AG04449 (cell line): ENCODE measurements around the gene ARPC5.
A peak's percentile ranks its signal among the peaks of the same experiment; 100 is the strongest.

Experiments
- CTCF ChIA-PET: fragments of 350-600 bp; formaldehyde crosslinking; extraction: SDS; loops from one replicate; lab custom pipeline; 2021; ENCODE audit warnings: antibody characterized with exemption; lab: Yijun Ruan, JAX
- POLR2A ChIA-PET: fragments of 400-600, 350-600 bp; formaldehyde crosslinking; extraction: SDS; loops from one replicate; lab custom pipeline; 2020; ENCODE audit warnings: antibody characterized with exemption, inconsistent platforms; lab: Yijun Ruan, JAX
- DNase-seq: peaks from one replicate; pipeline ENCODE4 v3.0.0-alpha.2; 2010; ENCODE audit warnings: low read depth, low spot score
- H3K4me3 ChIP-seq: 2 replicates; pipeline ENCODE4 v1.5.1; 2011; ENCODE audit warnings: low read depth, mild to moderate bottlenecking, control low read depth, low read length
- TF ChIP-seq, protein P1 (sequence below): IDR thresholded peaks from one replicate; pipeline ENCODE4 v1.5.1; 2011; ENCODE audit warnings: mild to moderate bottlenecking, moderate library complexity, low read length, control low read depth, inconsistent platforms; ENCODE audit not compliant: insufficient read depth; ENCODE audit errors: missing control alignments

The ARPC5 gene

GRCh38 chr1:183612407-183612806 lies 23.2 kb downstream of the ARPC5 start:
- DNase-seq, result no peak
- TF ChIP-seq, protein P1, sequence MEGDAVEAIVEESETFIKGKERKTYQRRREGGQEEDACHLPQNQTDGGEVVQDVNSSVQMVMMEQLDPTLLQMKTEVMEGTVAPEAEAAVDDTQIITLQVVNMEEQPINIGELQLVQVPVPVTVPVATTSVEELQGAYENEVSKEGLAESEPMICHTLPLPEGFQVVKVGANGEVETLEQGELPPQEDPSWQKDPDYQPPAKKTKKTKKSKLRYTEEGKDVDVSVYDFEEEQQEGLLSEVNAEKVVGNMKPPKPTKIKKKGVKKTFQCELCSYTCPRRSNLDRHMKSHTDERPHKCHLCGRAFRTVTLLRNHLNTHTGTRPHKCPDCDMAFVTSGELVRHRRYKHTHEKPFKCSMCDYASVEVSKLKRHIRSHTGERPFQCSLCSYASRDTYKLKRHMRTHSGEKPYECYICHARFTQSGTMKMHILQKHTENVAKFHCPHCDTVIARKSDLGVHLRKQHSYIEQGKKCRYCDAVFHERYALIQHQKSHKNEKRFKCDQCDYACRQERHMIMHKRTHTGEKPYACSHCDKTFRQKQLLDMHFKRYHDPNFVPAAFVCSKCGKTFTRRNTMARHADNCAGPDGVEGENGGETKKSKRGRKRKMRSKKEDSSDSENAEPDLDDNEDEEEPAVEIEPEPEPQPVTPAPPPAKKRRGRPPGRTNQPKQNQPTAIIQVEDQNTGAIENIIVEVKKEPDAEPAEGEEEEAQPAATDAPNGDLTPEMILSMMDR, result no peak
- ChIA-PET CTCF (interaction anchor here (1.2 kb wide), 1 partner anchor 21 kb away, joined by 4 read pairs; no protein-coding TSS in a partner anchor), POLR2A (no interaction called here)
- H3K4me3 ChIP-seq, result no peak overlapping the region

DNA sequence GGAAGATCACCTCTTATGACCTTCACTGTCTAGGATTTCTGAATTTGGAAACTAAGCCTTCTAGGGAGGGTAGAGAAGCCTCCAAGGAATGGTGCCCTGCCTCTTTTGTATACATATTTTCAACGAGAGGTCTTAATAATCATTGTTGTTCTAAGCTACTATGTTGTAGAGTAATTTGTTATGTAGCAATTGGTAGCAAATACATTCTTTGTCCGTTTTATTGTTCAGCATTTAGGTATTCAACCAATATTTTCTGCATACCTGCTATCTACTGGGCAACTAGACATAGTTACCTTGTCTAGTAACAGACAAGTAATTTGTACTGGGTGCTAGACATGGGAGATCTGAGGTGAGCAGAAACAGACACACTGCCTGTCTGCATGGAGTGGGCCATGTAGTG lies 24.6 kb downstream of the ARPC5 start:
- DNase-seq, result no peak
- H3K4me3 ChIP-seq, result no peak overlapping the region
- TF ChIP-seq, protein P1, result no peak
- CTCF ChIA-PET, result interaction anchor here (0.5 to 2.3 kb wide), 3 partner anchors 12 to 64 kb away, joined by 3 to 6 read pairs (median 4); no protein-coding TSS in a partner anchor
- POLR2A ChIA-PET, result no interaction called here

GRCh38 chr1:183609759-183610452 lies 25.7 kb downstream of the ARPC5 start:
- DNase-seq, result no peak
- POLR2A ChIA-PET, result interaction anchor here (1.0 kb wide), 1 partner anchor 23 kb away, joined by 3 read pairs; no protein-coding TSS in a partner anchor
- TF ChIP-seq, protein P1, result no peak
- CTCF ChIA-PET, result interaction anchor here (0.7 to 3.7 kb wide), 13 partner anchors 9 to 330 kb away, joined by 3 to 18 read pairs (median 4); no protein-coding TSS in a partner anchor
- H3K4me3 ChIP-seq, result no peak overlapping the region

DNA sequence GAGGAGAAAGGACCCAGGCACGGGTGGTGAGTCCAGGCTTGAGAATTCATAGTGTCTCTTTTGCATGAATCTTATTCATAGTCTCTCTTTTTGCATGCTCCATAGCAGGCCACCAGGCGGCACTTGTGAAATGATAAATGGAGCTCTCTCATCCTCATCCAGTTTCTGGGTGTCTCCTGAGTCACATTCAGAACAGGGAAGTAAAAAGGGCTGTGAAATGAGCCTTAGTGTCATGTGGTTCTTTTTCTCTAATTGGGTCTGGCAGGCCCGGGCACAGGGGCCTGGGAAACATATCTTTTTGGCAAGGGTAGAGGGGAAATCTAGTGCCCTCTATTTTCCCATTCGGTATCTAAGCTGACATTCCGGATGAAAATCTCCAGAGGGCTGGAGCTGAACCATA lies 26.3 kb downstream of the ARPC5 start:
- ChIA-PET POLR2A (interaction anchor here (0.6 to 1.0 kb wide), 2 partner anchors 11 to 24 kb away, joined by 3 read pairs; no protein-coding TSS in a partner anchor), CTCF (interaction anchor here (0.7 to 3.7 kb wide), 13 partner anchors 9 to 330 kb away, joined by 3 to 18 read pairs (median 4); no protein-coding TSS in a partner anchor)
- TF ChIP-seq, protein P1, result peak; percentile 42
- no peak overlapping the region for H3K4me3 ChIP-seq
- no peak for DNase-seq

- no peak for DNase-seq
- TF ChIP-seq, protein P1, result no peak
- H3K4me3 ChIP-seq, result no peak overlapping the region
- ChIA-PET POLR2A (no interaction called here), CTCF (interaction anchor here (1.5 to 3.7 kb wide), 2 partner anchors 9 to 24 kb away, joined by 3 to 18 read pairs; no protein-coding TSS in a partner anchor)
Observed at GRCh38 chr1:183607322-183607980, 28.1 kb downstream of the ARPC5 start.

DNA sequence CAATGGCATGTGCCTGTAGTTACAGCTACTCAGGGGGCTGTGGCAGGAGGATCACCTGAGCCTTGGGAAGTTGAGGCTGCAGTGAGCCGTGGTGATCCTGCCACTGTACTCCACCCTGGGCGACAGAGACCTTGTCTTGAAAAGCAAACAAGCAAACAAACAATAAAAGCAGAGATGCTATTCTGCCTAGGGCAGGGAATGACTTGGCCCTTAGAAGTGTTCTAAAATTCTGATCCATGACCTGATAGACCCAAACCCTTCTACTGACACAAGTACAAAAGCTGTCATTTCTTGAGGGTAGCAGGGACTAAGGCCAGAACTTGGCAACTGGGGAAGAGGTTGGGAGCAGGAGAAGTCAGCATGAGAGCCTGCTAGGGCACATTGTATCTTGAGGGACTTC lies 29.7 kb downstream of the ARPC5 start:
- H3K4me3 ChIP-seq, result no peak overlapping the region
- CTCF ChIA-PET, result interaction anchor here (0.6 to 1.5 kb wide), 2 partner anchors 25 to 79 kb away, joined by 3 read pairs; no protein-coding TSS in a partner anchor
- DNase-seq, result no peak
- TF ChIP-seq, protein P1, result no peak
- POLR2A ChIA-PET, result no interaction called here
